Tibial nerve (tissue), 4 donors: ENCODE results near the gene FLT4. TPM values are rescaled to one million over a fixed set of nuclear protein-coding genes. Genes with fewer than 3 reads are reported as not detected.
A peak's percentile ranks its signal among the peaks of the same experiment; 100 is the strongest.

ENCODE experiments used
- DNase-seq, 2 donors: peaks; one replicate each; pipeline ENCODE4 v3.0.0-alpha.2; 2019; ENCODE audit warnings: low spot score in 2 of 2
- H3K27ac ChIP-seq, 4 donors: fragments of 200-600 bp; sonication (generic) in 3 of 4; one replicate each; pipeline ENCODE4 v1.5.1; 2017 to 2019; ENCODE audit warnings: mild to moderate bottlenecking in 1 of 4
- H3K27me3 ChIP-seq, 2 donors: fragments of 200-600 bp; sonication (generic) in 1 of 2; one replicate each; pipeline versions ENCODE4 v1.5.1 to v1.6.0; 2017 to 2019
- H3K36me3 ChIP-seq, 3 donors: fragments of 200-600 bp; sonication (generic); one replicate each; pipeline ENCODE4 v1.5.1; 2018 to 2019
- H3K4me1 ChIP-seq, 4 donors: fragments of 200-600 bp; sonication (generic) in 3 of 4; one replicate each; pipeline ENCODE4 v1.5.1; 2017 to 2019
- H3K4me3 ChIP-seq, 4 donors: fragments of 200-600 bp; sonication (generic) in 3 of 4; one replicate each; pipeline ENCODE4 v1.5.1; 2017 to 2019; ENCODE audit warnings: mild to moderate bottlenecking in 1 of 4, moderate library complexity in 1 of 4
- H3K9me3 ChIP-seq, 4 donors: fragments of 200-600 bp; sonication (generic) in 3 of 4; one replicate each; pipeline ENCODE4 v1.5.1; 2017 to 2019
- EP300 ChIP-seq, 2 donors: sonication (generic); formaldehyde crosslinking; IDR thresholded peaks; one replicate each; pipeline ENCODE4 v1.6.1; 2017; ENCODE audit warnings: antibody characterized with exemption in 2 of 2, mild to moderate bottlenecking in 1 of 2
- POLR2A ChIP-seq, 2 donors: fragments of 450-650 bp; IDR thresholded peaks; one replicate each; pipeline ENCODE4 v1.6.1; 2017; ENCODE audit warnings: antibody characterized with exemption in 2 of 2, mild to moderate bottlenecking in 2 of 2, moderate library complexity in 2 of 2
- WGBS, 2 donors: methylation state at CpG; one replicate each; pipeline ENCODE4 v1.1.5; 2018; 5-methylcytosine and 5-hydroxymethylcytosine counted together
- total RNA-seq, 4 donors: library from RNA; depleted of rRNA; stranded (reverse); fragments of >200 nt; gene quantifications; one replicate each; pipeline ENCODE4 v1.1.0, GENCODE V29; 2016
- TF ChIP-seq, protein P1 (sequence below), 5 experiments: fragments of 200-600 bp in 3 of 5; fragments of 450-650 bp in 2 of 5; sonication (generic) in 3 of 5; IDR thresholded peaks; one replicate each; pipeline ENCODE4 v1.5.1; 2016 to 2019; ENCODE audit warnings: antibody characterized with exemption in 5 of 5, mild to moderate bottlenecking in 3 of 5, moderate library complexity in 2 of 5

FLT4 gene
- total RNA-seq, 4 donors from 2014 or later, result 4.6 to 34.2 (median 14.9) TPM

DNA sequence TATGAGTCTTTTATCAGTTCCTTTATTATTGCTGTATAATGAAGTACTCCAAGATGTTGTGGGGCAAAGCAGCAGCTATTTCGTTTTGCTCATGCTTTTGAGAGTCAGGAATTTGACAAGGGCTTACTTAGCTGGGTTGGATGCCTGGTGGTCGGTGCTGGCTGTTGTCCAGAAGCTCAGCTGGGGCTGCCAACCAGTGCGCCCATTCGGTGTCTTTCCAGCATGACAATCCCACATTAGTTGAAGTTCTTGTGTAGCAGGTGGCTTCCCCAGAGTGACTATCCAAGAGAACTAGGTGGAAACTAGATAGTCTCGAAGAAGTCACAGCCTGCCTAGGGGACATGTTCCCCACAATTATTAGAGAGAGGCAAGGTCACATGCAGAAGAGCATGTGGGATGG is 3.4 kb upstream of the FLT4 start:
- no peak overlapping the region for H3K4me3 ChIP-seq
- H3K36me3 ChIP-seq, result no peaks in the 10 kb centered on the region
- WGBS, 2 donors, result 66 to 72% methylated on average over 5 of the region's 5 CpGs
- H3K27me3 ChIP-seq, result peaks cover 0 to 45% of the 10 kb centered on the region in 2 donors
- H3K27ac ChIP-seq, result no peak overlapping the region
- peaks cover 0 to 20% (median 0%) of the 10 kb centered on the region in 4 donors for H3K4me1 ChIP-seq
- no peaks in the 10 kb centered on the region for H3K9me3 ChIP-seq
- TF ChIP-seq POLR2A (IDR thresholded peaks at IDR 0.05), result no peak
- TF ChIP-seq, protein P1, sequence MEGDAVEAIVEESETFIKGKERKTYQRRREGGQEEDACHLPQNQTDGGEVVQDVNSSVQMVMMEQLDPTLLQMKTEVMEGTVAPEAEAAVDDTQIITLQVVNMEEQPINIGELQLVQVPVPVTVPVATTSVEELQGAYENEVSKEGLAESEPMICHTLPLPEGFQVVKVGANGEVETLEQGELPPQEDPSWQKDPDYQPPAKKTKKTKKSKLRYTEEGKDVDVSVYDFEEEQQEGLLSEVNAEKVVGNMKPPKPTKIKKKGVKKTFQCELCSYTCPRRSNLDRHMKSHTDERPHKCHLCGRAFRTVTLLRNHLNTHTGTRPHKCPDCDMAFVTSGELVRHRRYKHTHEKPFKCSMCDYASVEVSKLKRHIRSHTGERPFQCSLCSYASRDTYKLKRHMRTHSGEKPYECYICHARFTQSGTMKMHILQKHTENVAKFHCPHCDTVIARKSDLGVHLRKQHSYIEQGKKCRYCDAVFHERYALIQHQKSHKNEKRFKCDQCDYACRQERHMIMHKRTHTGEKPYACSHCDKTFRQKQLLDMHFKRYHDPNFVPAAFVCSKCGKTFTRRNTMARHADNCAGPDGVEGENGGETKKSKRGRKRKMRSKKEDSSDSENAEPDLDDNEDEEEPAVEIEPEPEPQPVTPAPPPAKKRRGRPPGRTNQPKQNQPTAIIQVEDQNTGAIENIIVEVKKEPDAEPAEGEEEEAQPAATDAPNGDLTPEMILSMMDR (IDR thresholded peaks at IDR 0.05), result no peak
- no peak for TF ChIP-seq EP300 (IDR thresholded peaks at IDR 0.05)
- DNase-seq, result no peak

DNA sequence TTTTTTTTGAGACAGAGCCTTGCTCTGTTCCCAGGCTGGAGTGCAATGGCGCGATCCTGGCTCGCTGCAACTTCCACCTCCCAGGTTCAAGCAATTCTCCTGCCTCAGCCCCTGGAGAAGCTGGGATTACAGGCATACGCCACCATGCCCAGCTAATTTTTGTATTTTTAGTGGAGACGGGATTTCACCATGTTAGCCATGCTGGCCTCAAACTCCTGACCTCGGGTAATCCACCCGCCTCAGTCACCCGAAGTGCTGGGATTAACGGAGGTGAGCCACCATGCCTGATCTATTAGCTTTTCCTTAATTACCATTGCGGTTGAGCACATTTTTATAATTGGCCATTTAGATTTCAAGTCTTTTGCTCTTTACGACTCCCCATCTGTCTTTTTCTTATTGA is 2.9 kb upstream of the FLT4 start:
- Histone ChIP-seq H3K4me1 (peaks cover 0 to 20% (median 0%) of the 10 kb centered on the region in 4 donors), H3K4me3 (no peak overlapping the region), H3K36me3 (no peaks in the 10 kb centered on the region), H3K9me3 (no peaks in the 10 kb centered on the region), H3K27ac (no peak overlapping the region), H3K27me3 (peaks cover 0 to 45% of the 10 kb centered on the region in 2 donors)
- WGBS, 2 donors, result 80 to 82% methylated on average over 11 of the region's 11 CpGs
- no peak for DNase-seq
- no peak for TF ChIP-seq POLR2A (IDR thresholded peaks at IDR 0.05)
- TF ChIP-seq, protein P1 (IDR thresholded peaks at IDR 0.05), result no peak
- no peak for TF ChIP-seq EP300 (IDR thresholded peaks at IDR 0.05)

DNA sequence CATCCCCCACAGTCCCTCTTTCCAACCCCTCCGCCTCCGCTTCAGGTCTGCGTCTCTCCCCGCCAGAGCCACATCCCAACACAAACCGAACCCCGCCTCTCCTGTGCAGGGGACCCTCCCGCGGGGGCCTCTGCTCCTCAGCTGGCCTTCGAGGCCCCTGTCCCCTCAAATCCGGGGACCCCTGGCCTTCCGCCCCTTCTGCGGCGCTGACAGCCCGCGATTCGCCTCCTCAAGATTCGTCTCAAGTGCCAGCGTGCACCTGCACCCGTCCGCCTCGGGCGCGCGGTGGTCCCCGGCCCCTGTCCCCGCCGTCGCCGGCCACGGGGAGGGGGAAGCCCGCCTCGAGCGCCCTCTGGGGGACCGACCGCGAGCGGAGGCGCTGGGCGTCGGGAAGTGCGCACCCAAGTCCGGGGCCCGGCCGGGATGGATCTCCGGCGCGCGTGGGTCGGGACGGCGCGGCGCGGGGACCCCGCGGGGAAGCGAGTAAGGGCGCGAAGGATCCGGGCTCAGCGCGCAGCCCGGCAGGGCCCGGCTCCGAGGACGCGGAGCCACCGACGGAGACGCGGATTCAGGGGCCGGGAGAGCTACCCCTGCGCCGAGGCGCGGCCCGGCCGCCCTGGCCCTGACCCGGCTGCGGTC is 623 bp downstream of the FLT4 start:
- no peak overlapping the region for H3K27ac ChIP-seq

DNA sequence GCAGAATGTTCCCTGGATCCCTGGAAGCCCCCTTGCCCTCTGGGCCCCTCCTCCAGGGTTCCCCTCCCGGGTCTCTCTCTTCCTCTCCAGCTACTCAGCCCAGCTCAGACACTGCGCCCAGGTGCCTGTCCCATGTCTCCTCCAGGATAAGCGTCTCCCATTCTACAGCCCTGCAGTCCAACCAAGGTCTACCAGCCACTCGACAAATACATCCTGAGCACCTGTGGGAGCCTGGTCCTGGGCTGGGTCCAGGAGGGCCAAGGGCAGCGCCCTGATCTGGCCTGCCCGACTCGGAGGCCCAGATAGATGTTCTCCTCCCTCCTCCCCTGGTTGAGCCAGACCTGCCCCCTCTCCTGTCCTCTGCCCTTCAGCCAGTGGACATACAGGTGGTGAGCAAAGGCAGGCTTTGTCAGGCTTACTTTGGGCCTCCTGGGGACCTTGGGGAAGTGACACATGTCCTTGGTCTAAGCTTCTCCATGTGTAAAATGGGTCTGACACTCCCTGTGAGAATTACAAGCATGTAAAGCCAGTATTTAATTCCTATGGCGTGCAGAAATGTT is 1.4 kb downstream of the FLT4 start:
- Histone ChIP-seq H3K9me3 (no peaks in the 10 kb centered on the region), H3K4me3 (no peak overlapping the region), H3K27me3 (peaks cover 0 to 67% of the 10 kb centered on the region in 2 donors), H3K36me3 (no peaks in the 10 kb centered on the region), H3K27ac (no peak overlapping the region), H3K4me1 (peaks cover 0 to 20% (median 0%) of the 10 kb centered on the region in 4 donors)
- DNase-seq, result no peak
- TF ChIP-seq, protein P1 (IDR thresholded peaks at IDR 0.05), result no peak
- TF ChIP-seq POLR2A (IDR thresholded peaks at IDR 0.05) (no peak), EP300 (IDR thresholded peaks at IDR 0.05) (no peak)
- 65 to 82% methylated on average over 4 to 8 of the region's 8 CpGs for WGBS, 2 donors

More for the DNA sequence above, 623 bp downstream of the FLT4 start:
- Histone ChIP-seq H3K27me3 (peaks cover 0 to 67% of the 10 kb centered on the region in 2 donors), H3K9me3 (no peaks in the 10 kb centered on the region), H3K4me3 (peak overlapping the region in 3 of 4 donors; percentile 1 to 51 (median 23)), H3K4me1 (peaks cover 0 to 20% (median 0%) of the 10 kb centered on the region in 4 donors), H3K36me3 (no peaks in the 10 kb centered on the region)
- TF ChIP-seq EP300 (IDR thresholded peaks at IDR 0.05) (no peak), POLR2A (IDR thresholded peaks at IDR 0.05) (no peak)
- TF ChIP-seq, protein P1 (IDR thresholded peaks at IDR 0.05), result no peak
- 3 to 9% methylated on average over 18 to 75 of the region's 80 CpGs for WGBS, 2 donors
- no peak for DNase-seq

DNA sequence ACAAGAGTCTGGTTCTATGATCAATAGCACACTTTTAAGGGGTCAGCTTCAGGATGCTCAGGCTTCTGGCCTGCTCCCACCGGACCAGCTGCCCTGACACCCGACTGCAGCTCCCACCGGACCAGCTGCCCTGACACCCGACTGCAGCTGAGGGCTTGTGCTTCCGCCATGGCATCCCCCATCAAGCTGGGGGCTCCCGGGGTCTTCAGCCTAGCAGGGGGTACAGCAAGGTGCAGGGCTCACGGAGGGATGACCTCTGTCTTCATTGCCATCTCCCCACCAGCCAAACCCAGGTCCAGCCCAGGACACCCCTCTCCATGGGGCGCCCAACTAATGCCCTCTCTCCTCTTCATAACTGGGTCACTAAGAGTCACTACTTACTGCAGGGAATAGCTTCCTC is 1.9 kb downstream of the FLT4 start:
- TF ChIP-seq POLR2A (IDR thresholded peaks at IDR 0.05) (no peak), EP300 (IDR thresholded peaks at IDR 0.05) (no peak)
- TF ChIP-seq, protein P1 (IDR thresholded peaks at IDR 0.05), result no peak
- H3K36me3 ChIP-seq, result no peaks in the 10 kb centered on the region
- no peak for DNase-seq
- 79 to 88% methylated on average over 8 of the region's 8 CpGs for WGBS, 2 donors
- peaks cover 0 to 67% of the 10 kb centered on the region in 2 donors for H3K27me3 ChIP-seq
- H3K4me3 ChIP-seq, result no peak overlapping the region
- H3K4me1 ChIP-seq, result peaks cover 0 to 20% (median 0%) of the 10 kb centered on the region in 4 donors
- no peaks in the 10 kb centered on the region for H3K9me3 ChIP-seq
- no peak overlapping the region for H3K27ac ChIP-seq
